Smooth muscle cell (in vitro differentiated cells): ENCODE data around the gene TRPV4. TPM values are rescaled to one million over a fixed set of nuclear protein-coding genes. Genes with fewer than 3 reads are reported as not detected.

Experiments
- DNase-seq: peaks from one replicate; lab custom pipeline; 2025; ENCODE audit not compliant: unreplicated experiment; lab: John Stamatoyannopoulos, UW
- H2AFZ ChIP-seq: fragments of 200-600 bp; sonication (generic); 2 replicates; pipeline ENCODE4 v1.6.0; 2016; ENCODE audit warnings: antibody characterized with exemption, low read depth, mild to moderate bottlenecking
- H3F3A ChIP-seq: fragments of 200-600 bp; sonication (generic); 2 replicates; pipeline ENCODE4 v1.6.0; 2017; ENCODE audit warnings: antibody characterized with exemption, low read depth
- H3K27ac ChIP-seq: fragments of 200-600 bp; sonication (generic); 2 replicates; pipeline ENCODE4 v1.5.1; 2016; ENCODE audit warnings: low read depth, mild to moderate bottlenecking
- H3K27me3 ChIP-seq: fragments of 200-600 bp; sonication (generic); 2 replicates; pipeline ENCODE4 v1.6.1; 2016; ENCODE audit warnings: low read depth, mild to moderate bottlenecking
- H3K36me3 ChIP-seq: fragments of 200-600 bp; sonication (generic); 2 replicates; pipeline ENCODE4 v1.5.1; 2016; ENCODE audit warnings: low read depth
- H3K4me1 ChIP-seq: fragments of 200-600 bp; sonication (generic); 2 replicates; pipeline ENCODE4 v1.5.1; 2016; ENCODE audit warnings: low read depth
- H3K4me2 ChIP-seq: fragments of 200-600 bp; sonication (generic); 2 replicates; pipeline ENCODE4 v1.6.0; 2016; ENCODE audit warnings: mild to moderate bottlenecking
- H3K4me3 ChIP-seq: fragments of 200-600 bp; sonication (generic); 2 replicates; pipeline ENCODE4 v1.5.1; 2016; ENCODE audit warnings: mild to moderate bottlenecking
- H3K79me2 ChIP-seq: fragments of 200-600 bp; sonication (generic); 2 replicates; pipeline ENCODE4 v1.6.0; 2016; ENCODE audit warnings: low read depth, mild to moderate bottlenecking
- H3K9ac ChIP-seq: fragments of 200-600 bp; sonication (generic); 2 replicates; pipeline ENCODE4 v1.6.0; 2016; ENCODE audit warnings: low read depth
- H3K9me3 ChIP-seq: fragments of 200-600 bp; sonication (generic); replicated peaks from 2 replicates; pipeline ENCODE4 v1.5.1; 2016; ENCODE audit warnings: low read depth
- H4K20me1 ChIP-seq: fragments of 200-600 bp; sonication (generic); 2 replicates; pipeline ENCODE4 v1.6.0; 2016; ENCODE audit warnings: low read depth
- WGBS: methylation state at CpG from one replicate; pipeline ENCODE4 v1.1.7; 2016; ENCODE audit warnings: low lambda C conversion rate; 5-methylcytosine and 5-hydroxymethylcytosine counted together
- polyA plus RNA-seq: library from polyadenylated mRNA; unstranded; fragments of >200 nt; fragmentation: Nextera tagmentation; extraction: Ambion mirVana; gene quantifications from 2 replicates; pipeline ENCODE4 v1.2.1, GENCODE V29; 2016
- total RNA-seq: library from RNA; depleted of rRNA; stranded (reverse); fragments of >200 nt; gene quantifications from 2 replicates; pipeline ENCODE4 v1.2.3, GENCODE V29; 2014
- TF ChIP-seq, protein P1 (sequence below): fragments of 200-600 bp; sonication (generic); IDR thresholded peaks from 2 replicates; pipeline ENCODE4 v1.5.1; 2017; ENCODE audit warnings: borderline replicate concordance, mild to moderate bottlenecking, antibody characterized with exemption; ENCODE audit not compliant: insufficient read depth, poor library complexity, severe bottlenecking

The TRPV4 gene
- total and polyA plus RNA-seq, 2 experiments from 2014 or later, result 1.5 to 1.9 TPM

DNA sequence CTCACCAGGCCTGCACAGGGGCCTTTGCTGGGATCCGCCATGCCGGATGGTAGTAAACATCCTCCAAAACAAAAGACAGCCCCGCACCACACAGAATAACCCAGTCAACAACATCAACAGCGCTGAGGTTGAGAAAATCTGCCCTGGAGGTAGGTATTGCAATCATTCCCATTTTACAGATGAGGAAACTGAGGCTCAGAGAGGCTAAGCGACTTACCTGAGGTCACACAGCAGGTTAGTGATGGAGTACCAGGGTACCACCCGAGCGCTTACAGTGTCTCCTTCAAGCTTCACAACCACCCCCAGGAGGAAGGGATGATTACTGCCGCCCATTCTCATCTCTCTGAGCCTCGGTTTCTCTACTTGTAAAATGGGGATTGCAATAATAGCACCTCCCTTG is 14.9 kb downstream of the TRPV4 start:
- Histone ChIP-seq H4K20me1 (no peaks in the 10 kb centered on the region), H3F3A (no peaks in the 10 kb centered on the region), H3K36me3 (no peaks in the 10 kb centered on the region), H3K79me2 (no peaks in the 10 kb centered on the region), H3K4me2 (no peak overlapping the region), H3K9ac (no peak overlapping the region), H3K9me3 (no peaks in the 10 kb centered on the region), H3K4me3 (no peak overlapping the region), H3K27ac (no peak overlapping the region), H2AFZ (no peak overlapping the region), H3K4me1 (no peaks in the 10 kb centered on the region), H3K27me3 (no peaks in the 10 kb centered on the region)
- no peak for DNase-seq
- 91% methylated on average over 9 of the region's 9 CpGs for WGBS
- TF ChIP-seq, protein P1, sequence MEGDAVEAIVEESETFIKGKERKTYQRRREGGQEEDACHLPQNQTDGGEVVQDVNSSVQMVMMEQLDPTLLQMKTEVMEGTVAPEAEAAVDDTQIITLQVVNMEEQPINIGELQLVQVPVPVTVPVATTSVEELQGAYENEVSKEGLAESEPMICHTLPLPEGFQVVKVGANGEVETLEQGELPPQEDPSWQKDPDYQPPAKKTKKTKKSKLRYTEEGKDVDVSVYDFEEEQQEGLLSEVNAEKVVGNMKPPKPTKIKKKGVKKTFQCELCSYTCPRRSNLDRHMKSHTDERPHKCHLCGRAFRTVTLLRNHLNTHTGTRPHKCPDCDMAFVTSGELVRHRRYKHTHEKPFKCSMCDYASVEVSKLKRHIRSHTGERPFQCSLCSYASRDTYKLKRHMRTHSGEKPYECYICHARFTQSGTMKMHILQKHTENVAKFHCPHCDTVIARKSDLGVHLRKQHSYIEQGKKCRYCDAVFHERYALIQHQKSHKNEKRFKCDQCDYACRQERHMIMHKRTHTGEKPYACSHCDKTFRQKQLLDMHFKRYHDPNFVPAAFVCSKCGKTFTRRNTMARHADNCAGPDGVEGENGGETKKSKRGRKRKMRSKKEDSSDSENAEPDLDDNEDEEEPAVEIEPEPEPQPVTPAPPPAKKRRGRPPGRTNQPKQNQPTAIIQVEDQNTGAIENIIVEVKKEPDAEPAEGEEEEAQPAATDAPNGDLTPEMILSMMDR, result no peak

- no peaks in the 10 kb centered on the region for H4K20me1 ChIP-seq
These were observed 15.5 kb downstream of the TRPV4 start for GRCh38 chr12:109817627-109818231.

GRCh38 chr12:109816870-109817269 is 16.3 kb downstream of the TRPV4 start:
- no peak overlapping the region for H3K9ac ChIP-seq
- H3K4me3 ChIP-seq, result no peak overlapping the region
- no peaks in the 10 kb centered on the region for H3K9me3 ChIP-seq
- TF ChIP-seq, protein P1, result no peak
- no peak overlapping the region for H3K4me2 ChIP-seq
- H3K36me3 ChIP-seq, result no peaks in the 10 kb centered on the region
- no peak for DNase-seq
- H3K4me1 ChIP-seq, result no peaks in the 10 kb centered on the region
- H4K20me1 ChIP-seq, result no peaks in the 10 kb centered on the region
- no peak overlapping the region for H3K27ac ChIP-seq
- no peak overlapping the region for H2AFZ ChIP-seq
- H3F3A ChIP-seq, result no peaks in the 10 kb centered on the region
- WGBS, result 93% methylated on average over 7 of the region's 7 CpGs
- H3K79me2 ChIP-seq, result no peaks in the 10 kb centered on the region
- H3K27me3 ChIP-seq, result no peaks in the 10 kb centered on the region

More at GRCh38 chr12:109817627-109818231, 15.5 kb downstream of the TRPV4 start:
- H3K27me3 ChIP-seq, result no peaks in the 10 kb centered on the region
- no peaks in the 10 kb centered on the region for H3F3A ChIP-seq
- no peak overlapping the region for H3K9ac ChIP-seq
- no peaks in the 10 kb centered on the region for H3K4me1 ChIP-seq
- WGBS, result 96% methylated on average over 8 of the region's 8 CpGs
- H3K4me3 ChIP-seq, result no peak overlapping the region
- no peak overlapping the region for H2AFZ ChIP-seq
- no peak for DNase-seq
- no peak overlapping the region for H3K4me2 ChIP-seq
- no peaks in the 10 kb centered on the region for H3K36me3 ChIP-seq
- H3K79me2 ChIP-seq, result no peaks in the 10 kb centered on the region
- H3K27ac ChIP-seq, result no peak overlapping the region
- no peaks in the 10 kb centered on the region for H3K9me3 ChIP-seq
- TF ChIP-seq, protein P1, result no peak
